NCI-H1436 treated with DMSO at 0.1 percent for 48 hours (cell line): ENCODE measurements around the gene SLC28A1.
A peak's percentile ranks its signal among the peaks of the same experiment; 100 is the strongest.
"Not testable (repeated sequence)": the region's sequence is repeated elsewhere in the genome, so short reads cannot be mapped to it uniquely, and the experiment has no call there.

ENCODE experiments used
- DNase-seq: peaks from one replicate; lab custom pipeline; 2025; lab: John Stamatoyannopoulos, UW

The SLC28A1 gene

DNA sequence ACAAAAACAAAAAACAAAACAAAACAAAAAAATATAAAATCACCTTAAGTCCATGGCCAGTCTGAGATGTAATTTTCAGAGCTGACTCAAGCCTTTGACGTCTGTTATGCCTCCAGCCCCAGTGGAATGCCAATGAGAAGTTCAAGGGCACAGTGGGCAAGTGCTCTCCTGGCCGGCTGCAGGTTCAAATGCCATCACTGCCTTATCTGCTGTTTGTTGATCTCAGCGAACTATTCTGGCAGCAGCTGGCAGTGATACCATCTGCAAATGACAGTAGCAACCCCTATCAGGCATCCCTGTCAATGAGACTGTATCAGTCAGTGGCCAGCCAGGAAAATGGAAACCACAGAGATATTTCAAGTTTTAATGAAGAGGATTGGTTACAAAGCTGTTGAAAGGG is 86.4 kb downstream of the SLC28A1 start:
- DNase-seq = no peak

DNA sequence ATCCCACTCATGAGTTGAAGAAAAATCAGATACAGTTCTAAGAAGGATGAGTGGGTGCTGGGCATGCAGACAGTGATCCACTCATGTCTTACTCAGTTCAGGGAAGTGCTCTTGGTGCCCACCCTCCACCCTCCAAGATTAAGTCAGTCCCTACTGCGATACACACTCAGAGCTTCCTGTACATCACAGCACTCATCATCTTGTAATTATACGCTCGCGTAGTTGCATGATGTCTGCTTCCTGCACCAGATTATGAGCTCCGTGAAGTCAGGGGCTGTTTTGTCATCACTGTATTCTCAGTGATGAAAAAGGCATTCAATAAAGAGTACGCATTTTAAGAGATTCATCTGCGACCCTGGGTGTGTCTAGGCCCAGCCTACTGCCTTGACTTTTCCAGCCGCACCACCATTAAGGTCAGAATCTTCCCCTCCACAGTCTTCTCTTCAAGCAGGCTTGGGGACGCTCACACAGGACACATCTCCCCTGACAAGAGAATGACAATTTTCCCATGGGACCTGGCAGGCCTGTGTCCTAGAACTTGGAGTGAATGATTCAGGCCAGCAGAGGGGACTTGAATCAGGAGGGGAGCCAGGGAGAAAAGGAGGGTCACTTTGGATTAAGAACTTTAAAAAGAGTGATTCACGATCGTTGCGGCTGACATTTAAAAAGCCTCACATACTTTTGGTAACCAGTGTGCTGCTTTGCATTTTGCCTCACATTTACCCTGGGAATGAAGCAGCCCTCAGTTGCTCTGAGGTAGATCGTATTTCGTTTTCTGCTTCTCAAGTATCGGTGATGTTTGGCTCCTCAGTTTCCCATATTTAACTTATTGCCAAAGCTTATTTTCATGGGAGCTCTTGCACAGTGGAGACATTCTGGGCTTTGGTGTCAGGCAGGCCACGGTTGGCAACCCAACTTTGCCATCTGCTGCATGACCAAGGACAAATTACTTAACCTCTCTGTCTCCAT is 89.3 kb downstream of the SLC28A1 start:
- no peak for DNase-seq

DNA sequence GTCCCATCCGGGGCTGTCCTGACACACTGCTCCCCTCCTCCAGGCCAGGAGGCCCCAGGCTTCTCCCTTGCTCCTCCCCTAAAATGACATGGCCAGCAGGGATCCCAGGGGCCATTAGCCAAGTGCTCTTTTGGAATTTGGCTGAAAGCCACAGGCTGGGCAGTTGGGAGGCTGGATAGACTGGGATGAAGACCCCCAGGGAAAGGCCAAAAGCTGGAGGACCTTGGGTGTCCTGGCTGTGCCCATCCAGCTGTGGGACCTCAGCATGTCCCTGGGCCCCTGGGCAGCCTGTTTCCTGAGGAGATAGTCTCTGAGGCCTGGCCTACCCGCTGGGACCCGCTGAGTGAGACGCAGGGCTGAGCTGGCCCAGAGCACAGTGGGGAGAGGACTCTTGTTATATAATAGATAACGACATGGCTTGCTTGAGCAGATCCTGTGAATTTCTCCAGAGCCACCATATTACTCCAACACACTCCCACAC is 91.4 kb downstream of the SLC28A1 start:
- DNase-seq = no peak

DNA sequence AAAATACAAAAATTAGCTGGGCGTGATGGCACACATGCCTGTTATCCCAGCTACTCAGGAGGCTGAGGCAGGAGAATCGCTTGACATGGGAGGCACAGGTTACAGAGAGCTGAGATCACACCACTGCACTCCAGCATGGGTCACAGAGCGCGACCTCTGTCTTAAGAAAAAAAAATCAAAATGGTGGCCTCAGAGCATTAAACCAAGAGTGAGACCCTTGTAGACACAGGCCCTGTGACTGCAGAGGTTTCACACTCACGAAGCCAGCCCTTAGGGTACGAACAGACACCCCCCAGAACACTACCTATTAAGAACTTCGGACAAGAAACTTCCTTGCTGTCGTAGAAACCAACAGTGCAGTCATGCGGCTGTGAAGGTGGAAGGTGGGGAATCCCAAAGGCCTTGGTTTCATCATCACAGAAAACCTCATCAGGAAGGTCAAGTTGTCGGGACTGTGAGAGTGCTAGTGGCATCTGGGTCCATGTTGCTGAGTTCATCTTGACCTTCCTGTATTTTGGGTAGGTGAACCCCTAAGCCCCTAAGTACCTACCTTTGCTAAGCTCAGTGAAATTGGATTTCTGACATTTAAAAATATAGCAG is 92.4 kb downstream of the SLC28A1 start:
- DNase-seq = no peak

DNA sequence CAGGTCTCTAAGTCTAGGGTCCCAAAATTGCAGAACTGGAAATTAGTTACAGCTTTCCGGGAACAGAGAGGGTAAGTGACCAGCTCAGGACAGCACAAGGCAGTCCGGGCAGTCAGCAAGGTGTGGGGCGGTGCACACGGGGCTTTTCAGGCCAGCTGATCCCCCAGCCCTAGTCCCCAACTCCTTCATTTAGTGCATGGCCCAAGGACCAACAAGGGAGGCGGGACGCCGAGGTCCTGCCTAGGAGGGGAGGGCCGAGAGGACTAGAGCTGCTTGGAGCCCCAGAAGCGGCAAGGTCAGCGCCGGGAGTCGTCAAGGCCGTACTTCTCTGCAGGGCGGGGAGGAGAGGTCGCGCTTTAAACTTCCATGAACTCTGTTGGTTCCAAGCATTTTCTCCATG is 95.2 kb downstream of the SLC28A1 start:
- DNase-seq = no peak

DNA sequence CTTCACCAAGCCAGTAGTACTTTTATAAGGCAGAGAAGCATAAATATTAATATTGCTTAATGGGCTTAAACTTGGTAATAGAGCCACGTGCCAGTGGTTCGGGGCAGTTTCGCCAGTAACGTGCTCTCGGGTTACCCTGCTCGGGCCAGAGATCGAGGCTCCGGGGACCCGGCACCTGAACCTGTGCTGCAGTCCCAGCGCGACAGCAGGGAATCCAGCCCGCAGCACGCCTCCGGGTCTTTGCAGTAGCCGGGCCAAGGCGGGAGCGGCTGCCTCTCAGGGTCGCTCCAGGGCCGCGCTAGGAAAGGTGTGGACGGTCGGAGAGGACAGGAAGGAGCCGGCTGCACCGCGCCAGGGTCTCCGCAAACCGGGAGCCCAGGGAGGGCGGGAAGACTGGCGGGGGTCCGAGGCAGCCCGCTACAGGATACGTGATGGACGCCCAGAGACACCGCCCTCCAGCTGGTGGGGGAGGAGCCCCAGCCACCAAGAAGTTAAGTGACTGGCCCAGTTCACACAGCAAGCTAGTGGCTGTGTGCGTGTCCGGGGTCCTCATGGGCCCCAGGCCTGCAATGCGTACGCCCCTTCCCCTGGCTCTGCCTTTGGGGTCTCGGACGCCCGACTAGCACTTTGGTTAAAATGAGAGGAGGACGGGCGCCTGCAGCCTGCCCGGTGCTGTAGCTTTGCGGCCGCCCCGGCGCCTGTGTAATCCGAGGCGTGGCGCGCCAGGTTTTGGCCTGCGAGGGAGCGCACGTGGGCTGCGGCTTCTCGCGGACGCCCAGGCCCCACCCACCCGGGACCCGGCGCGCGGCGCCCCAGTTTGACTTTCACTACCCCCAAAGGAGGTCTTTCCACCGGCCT is 96.0 kb downstream of the SLC28A1 start:
- peak; percentile 4 for DNase-seq

DNA sequence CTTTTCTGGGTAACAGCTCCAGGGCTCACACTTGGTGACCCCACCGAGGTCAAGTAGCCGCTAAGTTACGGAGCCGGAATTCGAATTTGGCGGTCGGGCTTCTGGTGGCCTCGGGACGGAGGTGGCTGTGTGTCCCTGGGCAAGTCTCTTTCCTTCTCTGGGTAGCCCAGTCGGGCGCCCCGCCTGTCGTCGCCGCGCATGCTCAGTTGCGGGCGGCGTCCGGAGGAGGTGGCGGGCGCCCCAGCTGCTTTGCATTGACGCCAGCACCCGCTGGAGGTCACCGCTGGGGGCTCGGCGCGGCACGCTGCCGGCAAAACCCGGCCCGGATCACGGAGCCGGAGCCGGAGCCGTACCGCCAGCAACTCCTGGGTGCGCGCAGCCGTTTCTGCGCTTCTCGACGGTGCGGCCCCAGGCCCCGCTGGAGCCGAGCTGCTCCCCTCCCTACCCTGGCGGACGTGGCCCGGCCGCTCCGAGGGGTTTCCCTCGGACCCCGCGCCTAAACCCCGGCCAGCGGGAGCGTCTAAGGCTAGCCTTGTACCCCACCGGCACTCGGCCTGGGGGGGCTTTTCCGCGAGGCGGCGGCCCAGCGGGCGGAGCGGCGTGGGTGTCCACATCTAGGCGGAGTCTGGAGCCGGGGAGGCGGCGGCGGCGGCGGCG is 96.7 kb downstream of the SLC28A1 start:
- DNase-seq = peak; percentile 69

DNA sequence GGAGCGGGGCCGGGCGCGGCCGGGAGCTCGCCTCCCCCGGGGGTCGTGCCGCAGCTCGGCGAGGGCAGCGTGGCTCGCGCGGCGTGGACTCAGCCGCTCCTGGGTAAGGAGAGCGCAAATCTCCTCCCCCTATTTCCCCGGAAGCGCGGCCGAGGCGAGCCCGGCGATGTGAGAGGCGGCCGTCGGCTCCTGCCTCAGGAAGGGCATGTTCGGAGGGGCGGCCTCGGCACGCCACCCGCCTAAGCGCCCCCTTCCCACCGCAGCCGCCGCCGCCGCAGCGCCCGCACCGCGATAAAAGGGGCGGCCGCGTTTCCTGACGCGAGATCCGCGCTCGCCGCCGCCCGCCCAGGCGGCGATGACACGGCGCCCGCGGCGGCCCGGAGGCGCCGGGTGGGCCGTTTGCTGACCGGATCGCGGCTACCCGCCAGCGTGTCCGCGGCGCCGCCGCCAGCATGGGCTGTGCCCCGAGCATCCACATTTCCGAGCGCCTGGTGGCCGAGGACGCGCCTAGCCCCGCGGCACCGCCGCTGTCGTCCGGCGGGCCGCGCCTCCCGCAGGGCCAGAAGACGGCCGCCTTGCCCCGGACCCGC is 97.3 kb downstream of the SLC28A1 start, which contains the start of gene PDE8A:
PDE8A (plus strand) TSS at position 146 of the 590 bp plus-strand sequence; CDS start at position 453, 307 bp downstream.
- no peak for DNase-seq

DNA sequence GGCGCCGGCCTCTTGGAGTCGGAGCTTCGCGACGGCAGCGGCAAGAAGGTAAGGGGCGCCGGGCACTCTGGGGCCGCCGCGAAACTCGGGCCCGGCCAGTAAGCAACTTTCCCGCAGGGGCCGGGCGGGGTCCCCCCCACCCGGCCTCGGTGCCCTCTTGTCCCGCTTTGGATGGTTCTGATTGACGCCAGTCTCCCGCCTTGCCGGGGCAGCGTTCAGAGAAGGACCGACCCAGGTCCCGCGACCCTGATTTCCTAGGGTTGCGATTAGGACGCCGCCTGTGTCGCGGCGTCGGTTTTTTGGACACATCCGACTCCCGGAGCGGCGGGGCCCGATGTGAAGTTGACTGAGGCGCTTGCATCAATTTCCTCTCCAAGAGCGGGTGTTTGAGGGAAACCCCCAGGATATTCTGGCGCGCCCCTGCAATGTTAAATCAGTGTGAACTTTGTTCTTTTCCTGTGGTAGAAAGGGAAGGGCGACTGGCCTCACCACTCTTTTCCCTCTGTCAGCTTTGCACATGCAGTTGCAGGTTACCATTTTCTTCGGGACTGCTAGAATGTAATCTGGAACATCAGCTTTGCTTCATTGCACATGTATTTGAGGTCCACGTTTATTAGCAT is 97.9 kb downstream of the SLC28A1 start:
- no peak for DNase-seq

DNA sequence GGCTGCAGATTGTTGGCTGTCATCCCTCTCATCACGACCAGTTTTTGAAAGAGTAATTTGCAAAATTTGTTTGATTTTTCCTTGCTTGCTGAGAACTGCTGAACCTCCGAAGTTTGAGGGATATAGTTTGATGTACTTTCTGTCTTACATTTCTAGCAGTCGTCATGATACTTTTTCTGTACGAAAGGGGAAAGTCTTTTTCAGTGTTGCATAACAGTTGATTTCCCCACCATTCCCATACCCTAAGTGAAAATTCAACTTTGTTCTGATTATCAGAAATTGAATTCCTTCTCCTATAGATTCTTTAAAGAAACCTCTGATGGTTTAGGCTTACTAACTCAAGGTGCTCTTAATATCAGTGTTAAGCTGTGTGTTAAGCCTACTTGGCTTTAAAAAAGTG is 98.8 kb downstream of the SLC28A1 start:
- no peak for DNase-seq

DNA sequence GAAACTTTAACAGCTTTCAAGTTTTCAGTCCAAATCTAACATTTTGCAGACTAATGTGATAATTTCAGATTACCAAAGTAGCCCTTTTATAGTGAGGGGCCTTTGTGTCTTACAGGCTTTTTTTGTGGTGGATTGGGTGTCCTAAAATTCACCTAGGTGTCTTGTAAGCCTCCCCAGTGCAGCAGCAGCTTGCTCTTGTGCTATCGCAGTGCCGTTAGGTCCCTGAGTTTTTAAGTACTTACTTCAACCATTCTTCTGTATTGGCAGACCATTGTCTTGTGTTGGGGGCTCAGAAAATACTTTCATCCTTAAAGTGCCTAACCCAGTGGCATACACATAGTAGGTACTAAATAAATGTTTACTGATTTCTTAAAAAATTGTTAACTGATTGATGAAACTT is 99.2 kb downstream of the SLC28A1 start:
- no peak for DNase-seq

DNA sequence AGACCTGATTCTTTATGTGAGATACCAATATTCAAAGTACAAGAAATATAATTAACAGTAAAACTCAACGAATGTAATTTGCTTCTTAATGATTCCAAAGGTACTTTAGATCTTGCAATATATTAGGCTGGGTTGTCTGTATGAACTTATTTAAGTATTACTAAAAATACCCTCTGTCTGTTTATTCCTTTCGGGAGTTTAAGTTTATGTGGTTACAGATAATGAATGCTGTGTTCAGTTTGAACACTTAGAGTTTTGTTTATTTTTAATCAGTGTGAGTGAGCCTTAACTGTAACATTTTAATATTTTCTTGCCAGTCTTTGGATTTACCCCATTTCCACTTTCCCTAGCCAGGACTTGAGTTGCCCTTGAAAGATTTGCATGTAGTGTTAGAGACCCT is 100.7 kb downstream of the SLC28A1 start:
- no peak for DNase-seq

DNA sequence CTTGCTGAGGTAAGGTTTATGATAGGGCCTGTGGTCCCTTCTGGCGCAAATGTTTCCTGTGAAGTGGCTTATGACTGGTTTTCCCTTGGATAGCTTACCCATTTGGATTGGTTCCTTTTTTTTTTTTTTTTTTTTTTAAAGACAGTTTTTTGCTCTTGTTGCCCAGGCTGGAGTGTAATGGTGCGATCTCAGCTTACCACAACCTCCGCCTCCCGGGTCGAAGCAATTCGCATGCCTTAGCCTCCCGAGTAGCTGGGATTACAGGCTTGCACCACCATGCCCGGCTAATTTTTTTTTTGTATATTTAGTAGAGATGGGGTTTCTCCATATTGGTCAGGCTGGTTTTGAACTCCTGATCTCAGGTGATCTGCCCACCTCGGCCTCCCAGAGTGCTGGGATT is 102.9 kb downstream of the SLC28A1 start:
- not testable (repeated sequence) for DNase-seq

DNA sequence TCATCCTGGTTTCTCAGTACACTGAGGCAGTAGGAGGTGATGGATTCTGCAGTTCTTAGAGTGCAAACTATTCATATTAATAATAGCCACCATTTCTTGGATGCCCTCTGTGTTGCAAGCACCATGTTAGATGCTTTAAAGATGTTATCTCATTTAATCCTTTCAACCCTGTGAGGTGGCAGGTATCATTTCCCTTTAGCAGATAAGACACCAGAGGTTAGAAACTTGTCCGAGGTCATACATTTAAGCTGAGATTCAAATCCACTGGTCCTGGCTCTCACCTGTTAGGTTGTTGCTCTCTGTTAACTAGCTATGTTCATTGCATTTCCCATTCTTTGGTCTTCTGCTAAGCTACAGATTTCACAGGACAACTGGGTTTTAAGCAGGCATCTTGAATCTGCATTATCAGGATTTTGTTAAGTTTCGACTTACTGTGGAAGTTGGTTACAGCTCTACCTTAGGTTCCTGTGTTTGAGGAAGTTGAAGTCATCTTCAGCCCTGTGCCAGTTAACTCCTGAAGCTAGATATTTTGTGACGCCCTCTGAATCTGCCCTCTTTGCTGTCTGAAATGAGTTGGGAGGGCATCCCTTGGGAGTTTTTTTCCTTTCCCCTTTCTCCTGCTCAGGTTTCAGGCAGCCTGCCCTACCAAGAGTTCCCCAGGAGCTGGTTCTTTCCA is 103.6 kb downstream of the SLC28A1 start:
- no peak for DNase-seq

DNA sequence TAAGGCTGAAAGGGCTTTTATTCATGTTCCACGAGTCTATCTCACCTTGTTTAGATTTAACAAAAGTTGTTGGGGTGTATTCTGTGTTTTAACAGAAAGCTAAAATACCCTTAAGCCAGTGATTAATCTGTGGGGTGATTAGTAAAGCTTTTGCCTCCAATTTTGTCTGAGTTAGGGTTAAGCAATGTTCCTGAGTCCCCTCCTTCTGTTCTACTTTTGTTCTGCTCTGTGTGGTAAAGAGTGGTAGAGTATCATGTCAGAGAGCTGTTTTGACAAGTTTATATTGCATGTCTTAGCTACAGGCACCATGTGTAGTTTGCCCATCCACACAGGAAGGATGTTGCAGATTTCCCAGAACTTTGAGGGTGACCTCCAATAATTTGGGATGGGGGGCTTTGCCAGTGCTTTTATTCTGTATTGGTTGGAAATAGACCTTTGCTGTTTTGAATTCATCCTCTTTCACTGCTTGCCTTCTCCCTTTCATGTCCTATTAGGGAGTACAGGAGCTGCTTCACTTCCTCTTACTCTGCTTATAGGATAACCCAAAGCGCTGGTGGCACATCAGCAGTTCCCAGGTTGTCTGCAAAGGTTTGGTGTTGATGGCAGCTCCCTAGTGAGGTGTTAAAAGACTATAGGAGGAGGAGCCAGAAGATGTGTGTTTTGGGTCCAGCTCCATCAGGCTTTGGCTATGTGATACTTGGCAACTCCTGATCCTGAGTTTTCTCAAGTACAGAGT is 104.6 kb downstream of the SLC28A1 start:
- DNase-seq = no peak

DNA sequence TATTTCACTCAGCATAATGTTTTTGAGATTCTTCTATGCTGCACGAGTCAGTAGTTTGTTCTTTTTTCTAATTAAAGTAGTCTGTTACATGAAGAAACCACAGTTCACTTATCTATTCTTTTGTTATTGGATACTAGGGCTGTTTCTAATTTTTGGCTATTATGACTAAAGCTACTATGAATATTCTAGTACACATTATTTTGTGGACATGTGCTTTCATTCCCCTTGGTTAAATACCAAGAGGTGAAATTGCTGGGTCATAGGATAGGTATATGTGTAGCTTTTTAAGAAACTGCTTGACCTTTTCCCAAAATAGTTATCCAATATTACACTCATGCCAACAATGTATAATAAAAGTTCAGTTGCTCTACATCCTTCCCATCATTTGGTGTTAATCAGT is 106.0 kb downstream of the SLC28A1 start:
- DNase-seq = no peak

DNA sequence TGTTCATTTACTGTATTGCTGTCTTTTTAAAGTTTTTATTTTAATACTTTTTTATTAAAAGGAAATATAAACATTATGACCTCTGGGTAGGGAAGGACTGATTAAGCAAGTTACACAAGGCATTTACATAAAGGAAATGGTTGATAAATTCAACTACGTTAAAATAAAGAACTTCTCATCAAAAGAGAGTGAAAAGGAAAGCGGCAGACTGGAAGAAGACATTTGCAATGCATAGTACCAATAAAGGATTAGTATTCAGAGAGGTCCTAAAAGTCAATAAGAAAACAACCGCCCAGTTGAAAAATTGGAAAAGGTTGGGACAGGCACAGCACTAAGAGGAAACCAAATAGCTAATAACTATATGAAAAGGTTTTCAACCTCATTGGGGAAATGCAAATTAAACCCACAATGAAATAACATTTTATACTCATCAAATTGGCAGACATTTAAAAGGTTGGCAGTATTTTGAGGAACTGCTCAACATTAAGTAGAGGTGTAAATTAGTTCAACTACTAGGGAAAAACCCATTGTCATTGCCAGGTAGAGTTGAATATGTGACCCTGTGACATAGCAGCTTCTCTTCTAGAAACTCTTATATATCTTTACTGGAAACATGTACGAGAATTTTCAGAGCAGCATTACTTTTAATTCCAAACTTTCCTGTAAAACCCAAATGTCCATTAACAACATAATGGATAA is 106.7 kb downstream of the SLC28A1 start:
- DNase-seq = no peak

DNA sequence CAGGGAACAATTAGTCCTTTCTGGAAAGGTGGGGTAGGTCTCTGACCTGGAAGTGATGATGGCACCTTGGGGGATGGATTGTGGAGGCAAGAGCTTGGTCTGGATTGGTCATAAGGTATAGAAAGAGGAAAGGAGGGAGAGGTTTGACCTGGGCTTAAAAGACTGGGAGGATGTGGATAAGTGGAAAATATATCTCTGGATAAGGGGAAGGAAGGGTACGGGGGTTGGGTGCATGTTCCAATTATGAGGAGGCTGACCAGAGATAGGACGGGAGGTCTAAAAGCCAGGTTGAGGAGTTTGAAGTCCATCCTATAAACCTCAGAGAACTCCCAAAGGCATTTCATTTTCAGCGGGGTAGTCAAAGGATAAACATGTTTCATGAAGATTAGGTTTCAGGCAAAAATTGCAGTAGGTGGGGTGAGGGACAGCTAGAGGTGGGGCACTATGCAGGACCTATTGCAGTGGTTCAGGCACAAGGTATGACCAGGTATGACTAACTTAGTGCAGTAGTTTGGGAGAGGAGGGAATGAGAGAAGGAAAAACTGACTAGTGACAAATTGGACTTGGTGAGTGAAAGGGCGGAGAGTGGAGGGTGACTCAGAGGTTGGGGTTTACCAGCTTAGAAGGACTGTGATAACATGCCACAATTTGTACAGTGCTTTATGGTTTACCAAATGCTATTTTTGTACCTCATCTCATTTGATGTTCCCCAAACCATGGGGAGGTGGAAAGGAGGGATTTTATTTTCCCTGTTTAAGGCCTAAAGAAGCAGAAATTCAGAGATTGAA is 107.9 kb downstream of the SLC28A1 start:
- DNase-seq = no peak
